ENCODE data around the gene ASAP2.

ASAP2 gene

GRCh38 chr2:9303528-9304225 lies 97.1 kb downstream of the ASAP2 start:
- DNase-seq (ENCODE audit: insufficient read length, low spot score) (no peak), FAIRE-seq (no peak)
- no peak for TF ChIP-seq CTCF (IDR thresholded peaks at IDR 0.05; ENCODE audit: insufficient read depth, missing control alignments)

GRCh38 chr2:9306911-9307310 lies 100.3 kb downstream of the ASAP2 start:
- FAIRE-seq (no peak), DNase-seq (ENCODE audit: insufficient read length, low spot score) (no peak)
- no peak for TF ChIP-seq CTCF (IDR thresholded peaks at IDR 0.05; ENCODE audit: insufficient read depth, missing control alignments)

- TF ChIP-seq CTCF (IDR thresholded peaks at IDR 0.05; ENCODE audit: insufficient read depth, missing control alignments): no peak
- DNase-seq (ENCODE audit: insufficient read length, low spot score): no peak
- FAIRE-seq: no peak
Measured at GRCh38 chr2:9307535-9307934, 100.9 kb downstream of the ASAP2 start.

GRCh38 chr2:9308186-9308955 lies 101.8 kb downstream of the ASAP2 start:
- no peak for TF ChIP-seq CTCF (IDR thresholded peaks at IDR 0.05; ENCODE audit: insufficient read depth, missing control alignments)
- no peak for FAIRE-seq
- DNase-seq (ENCODE audit: insufficient read length, low spot score): no peak

- TF ChIP-seq CTCF (IDR thresholded peaks at IDR 0.05; ENCODE audit: insufficient read depth, missing control alignments): no peak
- FAIRE-seq (no peak), DNase-seq (ENCODE audit: insufficient read length, low spot score) (no peak)
Measured at GRCh38 chr2:9309147-9309546, 102.5 kb downstream of the ASAP2 start.

- FAIRE-seq (no peak), DNase-seq (ENCODE audit: insufficient read length, low spot score) (no peak)
- TF ChIP-seq CTCF (IDR thresholded peaks at IDR 0.05; ENCODE audit: insufficient read depth, missing control alignments): no peak
Measured at GRCh38 chr2:9310377-9310776, 103.8 kb downstream of the ASAP2 start.

- no peak for TF ChIP-seq CTCF (IDR thresholded peaks at IDR 0.05; ENCODE audit: insufficient read depth, missing control alignments)
- DNase-seq (ENCODE audit: insufficient read length, low spot score): no peak
- no peak for FAIRE-seq
Measured at GRCh38 chr2:9310798-9311197, 104.2 kb downstream of the ASAP2 start.
